ENCODE measurements around the gene EYS.
A peak's percentile ranks its signal among the peaks of the same experiment; 100 is the strongest.

Gene EYS

GRCh38 chr6:65253041-65253440 is 454.0 kb downstream of the EYS start:
- no peaks in the 10 kb centered on the region for H3K27me3 Mint-ChIP-seq (ENCODE audit: low read depth)
- peaks cover 10% of the 10 kb centered on the region for H3K9me3 Mint-ChIP-seq
- no peak overlapping the region for H3K27ac Mint-ChIP-seq
- no peak overlapping the region for H3K4me3 Mint-ChIP-seq
- TF ChIP-seq CTCF (IDR thresholded peaks at IDR 0.05; ENCODE audit: unreplicated experiment in 3 of 3): no peak
- H3K36me3 Mint-ChIP-seq (ENCODE audit: low read depth): no peaks in the 10 kb centered on the region
- H3K4me1 Mint-ChIP-seq: no peaks in the 10 kb centered on the region

GRCh38 chr6:65248101-65248610 is 458.9 kb downstream of the EYS start:
- peaks cover 3% of the 10 kb centered on the region for H3K27me3 Mint-ChIP-seq (ENCODE audit: low read depth)
- H3K4me3 Mint-ChIP-seq: no peak overlapping the region
- H3K9me3 Mint-ChIP-seq: no peaks in the 10 kb centered on the region
- no peaks in the 10 kb centered on the region for H3K36me3 Mint-ChIP-seq (ENCODE audit: low read depth)
- H3K27ac Mint-ChIP-seq: no peak overlapping the region
- TF ChIP-seq CTCF (IDR thresholded peaks at IDR 0.05; ENCODE audit: unreplicated experiment in 3 of 3): no peak
- no peaks in the 10 kb centered on the region for H3K4me1 Mint-ChIP-seq

GRCh38 chr6:65231616-65232015 is 475.4 kb downstream of the EYS start:
- TF ChIP-seq CTCF (IDR thresholded peaks at IDR 0.05; ENCODE audit: unreplicated experiment in 3 of 3): no peak
- Mint-ChIP-seq H3K4me3 (no peak overlapping the region), H3K36me3 (ENCODE audit: low read depth) (no peaks in the 10 kb centered on the region), H3K9me3 (no peaks in the 10 kb centered on the region), H3K4me1 (peaks cover 13% of the 10 kb centered on the region), H3K27me3 (ENCODE audit: low read depth) (no peaks in the 10 kb centered on the region), H3K27ac (no peak overlapping the region)

- Mint-ChIP-seq H3K9me3 (no peaks in the 10 kb centered on the region), H3K36me3 (ENCODE audit: low read depth) (no peaks in the 10 kb centered on the region)
Observed at GRCh38 chr6:65229825-65230224, 477.2 kb downstream of the EYS start.

GRCh38 chr6:65221153-65221552 is 485.9 kb downstream of the EYS start:
- Mint-ChIP-seq H3K27ac (no peak overlapping the region), H3K9me3 (peaks cover 16% of the 10 kb centered on the region), H3K27me3 (ENCODE audit: low read depth) (no peaks in the 10 kb centered on the region), H3K4me1 (no peaks in the 10 kb centered on the region), H3K36me3 (ENCODE audit: low read depth) (no peaks in the 10 kb centered on the region), H3K4me3 (no peak overlapping the region)
- no peak for TF ChIP-seq CTCF (IDR thresholded peaks at IDR 0.05; ENCODE audit: unreplicated experiment in 3 of 3)

More at GRCh38 chr6:65229825-65230224, 477.2 kb downstream of the EYS start:
- no peak for TF ChIP-seq CTCF (IDR thresholded peaks at IDR 0.05; ENCODE audit: unreplicated experiment in 3 of 3)
- no peak overlapping the region for H3K4me3 Mint-ChIP-seq
- H3K27ac Mint-ChIP-seq: peak overlapping the region; percentile 1 to 37 (median 2)
- H3K27me3 Mint-ChIP-seq (ENCODE audit: low read depth): no peaks in the 10 kb centered on the region
- H3K4me1 Mint-ChIP-seq: peaks cover 13% of the 10 kb centered on the region

- Mint-ChIP-seq H3K9me3 (peaks cover 7% of the 10 kb centered on the region), H3K27me3 (ENCODE audit: low read depth) (no peaks in the 10 kb centered on the region), H3K4me1 (no peaks in the 10 kb centered on the region), H3K36me3 (ENCODE audit: low read depth) (no peaks in the 10 kb centered on the region), H3K27ac (no peak overlapping the region), H3K4me3 (no peak overlapping the region)
- no peak for TF ChIP-seq CTCF (IDR thresholded peaks at IDR 0.05; ENCODE audit: unreplicated experiment in 3 of 3)
Observed at GRCh38 chr6:65202738-65203137, 504.3 kb downstream of the EYS start.

Measured in nephron (organoid).